Neural progenitor cell (in vitro differentiated cells): Measurements from ENCODE around the gene CLEC1A.

Source experiments
- EZH2 ChIP-seq: fragments of 200-600 bp; sonication (generic); IDR thresholded peaks from 2 replicates; pipeline ENCODE4 v1.6.1; 2017; ENCODE audit warnings: antibody characterized with exemption, mild to moderate bottlenecking, moderate library complexity
- EZH2phosphoT487 ChIP-seq: fragments of 200-600 bp; sonication (generic); IDR thresholded peaks from 2 replicates; pipeline ENCODE4 v1.6.1; 2017; ENCODE audit warnings: antibody characterized with exemption
- TF ChIP-seq, protein P1 (sequence below): fragments of 200-600 bp; sonication (generic); IDR thresholded peaks from 2 replicates; pipeline ENCODE4 v1.5.1; 2017; ENCODE audit warnings: antibody characterized with exemption, mild to moderate bottlenecking

DNA sequence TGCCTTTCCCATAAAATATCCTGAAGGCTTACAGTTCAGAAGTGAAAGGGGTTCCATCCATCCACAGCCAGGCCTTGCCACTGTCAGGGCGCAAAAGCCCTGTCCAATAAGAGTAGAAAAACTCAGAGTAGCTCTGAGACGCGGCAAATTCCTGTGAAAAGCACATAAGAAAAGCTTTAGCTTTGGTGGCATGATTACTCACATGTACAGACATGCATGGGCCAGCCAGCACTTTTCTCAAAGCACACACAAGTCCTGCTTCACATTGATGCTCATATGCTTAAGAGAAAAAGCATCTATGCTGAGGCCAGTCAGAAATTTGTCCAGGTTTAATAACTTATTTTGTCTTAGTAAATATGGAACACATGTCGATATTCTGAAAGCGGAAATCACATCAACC is 25.5 kb downstream of the CLEC1A start:
- TF ChIP-seq, protein P1, sequence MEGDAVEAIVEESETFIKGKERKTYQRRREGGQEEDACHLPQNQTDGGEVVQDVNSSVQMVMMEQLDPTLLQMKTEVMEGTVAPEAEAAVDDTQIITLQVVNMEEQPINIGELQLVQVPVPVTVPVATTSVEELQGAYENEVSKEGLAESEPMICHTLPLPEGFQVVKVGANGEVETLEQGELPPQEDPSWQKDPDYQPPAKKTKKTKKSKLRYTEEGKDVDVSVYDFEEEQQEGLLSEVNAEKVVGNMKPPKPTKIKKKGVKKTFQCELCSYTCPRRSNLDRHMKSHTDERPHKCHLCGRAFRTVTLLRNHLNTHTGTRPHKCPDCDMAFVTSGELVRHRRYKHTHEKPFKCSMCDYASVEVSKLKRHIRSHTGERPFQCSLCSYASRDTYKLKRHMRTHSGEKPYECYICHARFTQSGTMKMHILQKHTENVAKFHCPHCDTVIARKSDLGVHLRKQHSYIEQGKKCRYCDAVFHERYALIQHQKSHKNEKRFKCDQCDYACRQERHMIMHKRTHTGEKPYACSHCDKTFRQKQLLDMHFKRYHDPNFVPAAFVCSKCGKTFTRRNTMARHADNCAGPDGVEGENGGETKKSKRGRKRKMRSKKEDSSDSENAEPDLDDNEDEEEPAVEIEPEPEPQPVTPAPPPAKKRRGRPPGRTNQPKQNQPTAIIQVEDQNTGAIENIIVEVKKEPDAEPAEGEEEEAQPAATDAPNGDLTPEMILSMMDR, result no peak
- no peak for TF ChIP-seq EZH2
- no peak for TF ChIP-seq EZH2phosphoT487
